Neural crest cell (in vitro differentiated cells): ENCODE results near the gene TMEM59L. TPM values are rescaled to one million over a fixed set of nuclear protein-coding genes. Genes with fewer than 3 reads are reported as not detected.
"Not testable (repeated sequence)": the region's sequence is repeated elsewhere in the genome, so short reads cannot be mapped to it uniquely, and the experiment has no call there.

ENCODE experiments used
- DNase-seq: peaks from one replicate; pipeline ENCODE4 v3.0.0; 2021; ENCODE audit warnings: low read depth, mixed read lengths, low spot score
- H3K27ac Mint-ChIP-seq: one replicate; pipeline ENCODE4 v1.8.0; 2021; ENCODE audit warnings: mild to moderate bottlenecking, mixed read lengths; ENCODE audit not compliant: unreplicated experiment
- H3K27me3 Mint-ChIP-seq: 2 replicates; pipeline ENCODE4 v1.8.0; 2021; ENCODE audit warnings: low read depth, mild to moderate bottlenecking, mixed read lengths
- H3K36me3 Mint-ChIP-seq: 2 replicates; pipeline ENCODE4 v1.8.0; 2021; ENCODE audit warnings: low read depth, mild to moderate bottlenecking, mixed read lengths
- H3K4me1 Mint-ChIP-seq: 2 replicates; pipeline ENCODE4 v1.8.0; 2021; ENCODE audit warnings: mixed read lengths
- H3K4me3 Mint-ChIP-seq: one replicate; pipeline ENCODE4 v1.8.0; 2021; ENCODE audit warnings: mild to moderate bottlenecking, mixed read lengths
- H3K9me3 Mint-ChIP-seq: 2 replicates; pipeline ENCODE4 v1.8.0; 2021; ENCODE audit warnings: mixed read lengths
- total RNA-seq: library from RNA; stranded (reverse); gene quantifications from 2 replicates; pipeline ENCODE4 v1.2.1, GENCODE V29; 2021
- TF ChIP-seq, protein P1 (sequence below): fragments of 200-600 bp; sonication (generic); conservative IDR thresholded peaks from 2 replicates; pipeline ENCODE4 v1.5.0; 2021; ENCODE audit warnings: antibody characterized with exemption, mild to moderate bottlenecking

Gene TMEM59L
- total RNA-seq, 1 donor from 2014 or later = 6.4 TPM

DNA sequence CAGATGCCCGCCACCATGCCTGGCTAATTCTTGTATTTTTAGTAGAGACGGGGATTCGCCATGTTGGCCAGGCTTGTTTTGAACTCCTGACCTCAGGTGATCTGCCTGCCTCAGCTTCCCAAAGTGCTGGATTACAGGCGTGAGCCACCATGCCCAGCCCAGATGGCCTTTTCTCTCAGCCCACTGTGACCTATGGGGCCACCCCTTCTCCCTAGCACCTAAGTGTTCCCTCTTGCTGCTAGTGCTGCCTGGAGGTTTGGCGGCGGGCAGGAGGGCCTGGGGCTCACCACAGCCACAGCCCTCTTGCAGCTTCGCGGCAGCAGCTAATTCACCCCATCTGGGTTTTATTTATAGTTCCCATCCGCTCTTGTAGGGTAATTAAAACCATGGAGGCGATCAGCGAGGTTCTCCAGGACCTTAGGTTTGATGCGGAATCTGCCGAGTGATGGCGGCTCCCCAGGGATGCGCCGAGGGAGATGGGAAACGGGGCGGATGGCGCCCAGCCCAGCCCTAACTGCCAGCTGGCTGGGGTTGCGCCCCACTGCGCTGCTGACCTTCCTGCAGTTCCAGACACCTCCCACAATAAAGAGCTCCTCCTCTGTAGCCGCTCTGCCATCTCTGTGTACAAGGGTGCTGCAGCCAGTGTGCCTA, 20.8 kb upstream of the TMEM59L start:
- no peak overlapping the region for H3K27ac Mint-ChIP-seq
- peak overlapping the region; percentile 47 for H3K4me3 Mint-ChIP-seq
- H3K9me3 Mint-ChIP-seq = no peaks in the 10 kb centered on the region
- H3K4me1 Mint-ChIP-seq = peaks cover 38% of the 10 kb centered on the region
- TF ChIP-seq, protein P1, sequence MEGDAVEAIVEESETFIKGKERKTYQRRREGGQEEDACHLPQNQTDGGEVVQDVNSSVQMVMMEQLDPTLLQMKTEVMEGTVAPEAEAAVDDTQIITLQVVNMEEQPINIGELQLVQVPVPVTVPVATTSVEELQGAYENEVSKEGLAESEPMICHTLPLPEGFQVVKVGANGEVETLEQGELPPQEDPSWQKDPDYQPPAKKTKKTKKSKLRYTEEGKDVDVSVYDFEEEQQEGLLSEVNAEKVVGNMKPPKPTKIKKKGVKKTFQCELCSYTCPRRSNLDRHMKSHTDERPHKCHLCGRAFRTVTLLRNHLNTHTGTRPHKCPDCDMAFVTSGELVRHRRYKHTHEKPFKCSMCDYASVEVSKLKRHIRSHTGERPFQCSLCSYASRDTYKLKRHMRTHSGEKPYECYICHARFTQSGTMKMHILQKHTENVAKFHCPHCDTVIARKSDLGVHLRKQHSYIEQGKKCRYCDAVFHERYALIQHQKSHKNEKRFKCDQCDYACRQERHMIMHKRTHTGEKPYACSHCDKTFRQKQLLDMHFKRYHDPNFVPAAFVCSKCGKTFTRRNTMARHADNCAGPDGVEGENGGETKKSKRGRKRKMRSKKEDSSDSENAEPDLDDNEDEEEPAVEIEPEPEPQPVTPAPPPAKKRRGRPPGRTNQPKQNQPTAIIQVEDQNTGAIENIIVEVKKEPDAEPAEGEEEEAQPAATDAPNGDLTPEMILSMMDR = no peak
- no peaks in the 10 kb centered on the region for H3K36me3 Mint-ChIP-seq
- no peak for DNase-seq
- peaks cover 31% of the 10 kb centered on the region for H3K27me3 Mint-ChIP-seq

DNA sequence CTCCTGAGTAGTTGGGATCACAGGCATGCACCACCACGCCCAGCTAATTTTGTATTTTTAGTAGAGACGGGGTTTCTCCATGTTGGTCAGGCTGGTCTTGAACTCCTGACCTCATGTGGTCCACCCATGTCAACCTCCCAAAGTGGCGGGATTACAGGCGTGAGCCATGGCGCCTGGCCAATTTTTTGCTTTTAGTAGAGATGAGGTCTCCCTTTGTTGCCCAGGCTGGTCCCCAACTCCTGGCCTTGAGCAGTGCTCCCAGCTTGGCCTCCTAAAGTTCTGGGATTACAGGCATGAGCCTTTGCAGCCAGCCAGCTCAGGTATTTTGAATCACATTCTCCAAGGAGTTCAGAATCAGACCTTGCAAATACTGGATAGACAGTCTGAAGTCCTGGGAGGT, 19.9 kb upstream of the TMEM59L start:
- Mint-ChIP-seq H3K4me3 (peak overlapping the region; percentile 54), H3K4me1 (peaks cover 41% of the 10 kb centered on the region), H3K27me3 (peaks cover 37% of the 10 kb centered on the region)
- not testable (repeated sequence) for DNase-seq, H3K9me3 Mint-ChIP-seq, H3K27ac Mint-ChIP-seq, H3K36me3 Mint-ChIP-seq

- peaks cover 34% of the 10 kb centered on the region for H3K4me1 Mint-ChIP-seq
- peaks cover 38% of the 10 kb centered on the region for H3K27me3 Mint-ChIP-seq
- peak overlapping the region; percentile 63 for H3K4me3 Mint-ChIP-seq
- H3K27ac Mint-ChIP-seq = no peak overlapping the region
- TF ChIP-seq, protein P1 = no peak
- no peaks in the 10 kb centered on the region for H3K36me3 Mint-ChIP-seq
- H3K9me3 Mint-ChIP-seq = no peaks in the 10 kb centered on the region
- no peak for DNase-seq
Observed at GRCh38 chr19:18593367-18594095, 19.1 kb upstream of the TMEM59L start.

- Mint-ChIP-seq H3K9me3 (no peaks in the 10 kb centered on the region), H3K27me3 (peaks cover 46% of the 10 kb centered on the region), H3K4me3 (peak overlapping the region; percentile 69), H3K4me1 (peaks cover 34% of the 10 kb centered on the region), H3K27ac (no peak overlapping the region), H3K36me3 (no peaks in the 10 kb centered on the region)
- TF ChIP-seq, protein P1 = peak; percentile 88
- peak; percentile 77 for DNase-seq
Observed at GRCh38 chr19:18594096-18594823, 18.4 kb upstream of the TMEM59L start.

- peaks cover 30% of the 10 kb centered on the region for H3K4me1 Mint-ChIP-seq
- no peaks in the 10 kb centered on the region for H3K36me3 Mint-ChIP-seq
- no peaks in the 10 kb centered on the region for H3K9me3 Mint-ChIP-seq
- TF ChIP-seq, protein P1 = no peak
- peak overlapping the region; percentile 69 for H3K4me3 Mint-ChIP-seq
- no peak for DNase-seq
- peaks cover 49% of the 10 kb centered on the region for H3K27me3 Mint-ChIP-seq
- H3K27ac Mint-ChIP-seq = no peak overlapping the region
Observed at GRCh38 chr19:18594824-18595373, 17.8 kb upstream of the TMEM59L start.
